ENCODE data around the gene TAF11L14.
"Not testable (repeated sequence)": the region's sequence is repeated elsewhere in the genome, so short reads cannot be mapped to it uniquely, and the experiment has no call there.

The TAF11L14 gene

GRCh38 chr5:17603880-17604279 is 30.4 kb upstream of the TAF11L14 start, which contains the start of gene TAF11L11:
TAF11L11 (plus strand) TSS chr5:17604183.
- not testable (repeated sequence) for TF ChIP-seq CREB1, REST, ZBTB7A (IDR thresholded peaks at IDR 0.05; ENCODE audit: low read depth)

GRCh38 chr5:17604951-17605350 is 29.3 kb upstream of the TAF11L14 start:
- TF ChIP-seq FOXM1 (IDR thresholded peaks at IDR 0.05; ENCODE audit: borderline replicate concordance, low read depth) = no peak
- no peak for TF ChIP-seq NFIC (IDR thresholded peaks at IDR 0.05)
- no peak for TF ChIP-seq RAD21 (IDR thresholded peaks at IDR 0.05; ENCODE audit: low read depth)
- no peak for TF ChIP-seq TEAD4 (IDR thresholded peaks at IDR 0.05)
- no peak for TF ChIP-seq USF1 (IDR thresholded peaks at IDR 0.05)
- TF ChIP-seq YY1 (IDR thresholded peaks at IDR 0.05; ENCODE audit: low read depth) = no peak
- TF ChIP-seq TAF1 (IDR thresholded peaks at IDR 0.05; ENCODE audit: low read depth) = no peak
- TF ChIP-seq REST (IDR thresholded peaks at IDR 0.05; ENCODE audit: low read depth) = no peak
- no peak for TF ChIP-seq CEBPB (IDR thresholded peaks at IDR 0.05)
- TF ChIP-seq MAX (IDR thresholded peaks at IDR 0.05) = no peak
- TF ChIP-seq TCF12 (IDR thresholded peaks at IDR 0.05; ENCODE audit: low read depth) = no peak
- TF ChIP-seq ZBTB7A (IDR thresholded peaks at IDR 0.05; ENCODE audit: low read depth) = no peak
- no peak for TF ChIP-seq EGR1 (IDR thresholded peaks at IDR 0.05)
- no peak for TF ChIP-seq CREB1 (IDR thresholded peaks at IDR 0.05; ENCODE audit: low read depth)
- TF ChIP-seq EP300 (IDR thresholded peaks at IDR 0.05; ENCODE audit: borderline replicate concordance) = no peak

GRCh38 chr5:17610092-17610491 is 24.2 kb upstream of the TAF11L14 start, which contains the start of gene TAF11L12:
TAF11L12 (plus strand) TSS chr5:17610392.
- TF ChIP-seq TCF12, CREB1, REST (IDR thresholded peaks at IDR 0.05; ENCODE audit: low read depth): not testable (repeated sequence)

- TF ChIP-seq RAD21 (IDR thresholded peaks at IDR 0.05; ENCODE audit: low read depth) (no peak), MAX (IDR thresholded peaks at IDR 0.05) (no peak), CREB1 (IDR thresholded peaks at IDR 0.05; ENCODE audit: low read depth) (no peak), TCF12 (IDR thresholded peaks at IDR 0.05; ENCODE audit: low read depth) (no peak), CEBPB (IDR thresholded peaks at IDR 0.05) (no peak), NFIC (IDR thresholded peaks at IDR 0.05) (no peak), ZBTB7A (IDR thresholded peaks at IDR 0.05; ENCODE audit: low read depth) (no peak), TEAD4 (IDR thresholded peaks at IDR 0.05) (no peak), EP300 (IDR thresholded peaks at IDR 0.05; ENCODE audit: borderline replicate concordance) (no peak), TAF1 (IDR thresholded peaks at IDR 0.05; ENCODE audit: low read depth) (no peak), USF1 (IDR thresholded peaks at IDR 0.05) (no peak)
Measured at GRCh38 chr5:17614872-17615605, 19.2 kb upstream of the TAF11L14 start.

- TF ChIP-seq RAD21 (IDR thresholded peaks at IDR 0.05; ENCODE audit: low read depth) = no peak
- TF ChIP-seq TEAD4 (IDR thresholded peaks at IDR 0.05) = no peak
- TF ChIP-seq USF1 (IDR thresholded peaks at IDR 0.05) = no peak
- TF ChIP-seq MAX (IDR thresholded peaks at IDR 0.05) = no peak
- no peak for TF ChIP-seq REST (IDR thresholded peaks at IDR 0.05; ENCODE audit: low read depth)
- TF ChIP-seq CEBPB (IDR thresholded peaks at IDR 0.05) = no peak
- TF ChIP-seq ZBTB7A (IDR thresholded peaks at IDR 0.05; ENCODE audit: low read depth) = no peak
- TF ChIP-seq NFIC (IDR thresholded peaks at IDR 0.05) = no peak
Measured at GRCh38 chr5:17619354-17619753, 14.9 kb upstream of the TAF11L14 start.

All from Ishikawa (cell line).